SK-N-MC (cell line): Measurements from ENCODE around the gene SPTBN4.

ENCODE experiments used
- EZH2 ChIP-seq: fragments of 200-600 bp; sonication (generic); IDR thresholded peaks from one replicate; pipeline ENCODE4 v1.6.1; 2017; ENCODE audit warnings: antibody characterized with exemption
- POLR2AphosphoS5 ChIP-seq: IDR thresholded peaks from 2 replicates; pipeline ENCODE4 v1.6.1; 2012; ENCODE audit warnings: mild to moderate bottlenecking, low read depth, low read length, borderline replicate concordance

- TF ChIP-seq POLR2AphosphoS5 (no peak), EZH2 (no peak)
Measured at GRCh38 chr19:40507892-40508291, 41.1 kb downstream of the SPTBN4 start.
